NOMO-1 treated with DMSO at 0.1 percent for 48 hours (cell line): ENCODE data around the gene NOL7.
A peak's percentile ranks its signal among the peaks of the same experiment; 100 is the strongest.

ENCODE experiments used
- DNase-seq: peaks from one replicate; lab custom pipeline; 2025; ENCODE audit not compliant: unreplicated experiment; lab: John Stamatoyannopoulos, UW

Gene NOL7

DNA sequence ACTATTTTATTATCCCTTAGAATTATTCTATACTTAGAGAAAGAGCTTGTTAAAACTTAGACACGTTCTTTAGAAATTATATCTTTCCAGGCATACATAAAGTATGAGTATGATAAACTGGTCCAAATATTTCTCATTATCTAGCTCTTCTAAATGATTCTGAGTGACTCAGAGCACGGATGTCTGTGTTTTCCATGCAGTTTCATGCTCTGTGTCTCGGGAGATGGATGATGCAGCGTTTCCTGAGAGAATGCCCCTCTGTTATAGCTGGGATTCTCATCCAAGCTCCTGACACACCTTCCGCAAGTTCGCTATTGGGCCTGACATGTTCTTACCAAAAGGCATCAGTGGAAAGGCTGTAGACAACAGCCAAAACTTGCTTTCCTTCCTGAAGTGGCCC lies 21.4 kb upstream of the NOL7 start:
- no peak for DNase-seq

GRCh38 chr6:13597073-13597472 lies 18.1 kb upstream of the NOL7 start:
- no peak for DNase-seq

- no peak for DNase-seq
Measured at GRCh38 chr6:13600036-13600435, 15.1 kb upstream of the NOL7 start.

- DNase-seq: no peak
Measured at GRCh38 chr6:13604135-13604534, 11.0 kb upstream of the NOL7 start.

DNA sequence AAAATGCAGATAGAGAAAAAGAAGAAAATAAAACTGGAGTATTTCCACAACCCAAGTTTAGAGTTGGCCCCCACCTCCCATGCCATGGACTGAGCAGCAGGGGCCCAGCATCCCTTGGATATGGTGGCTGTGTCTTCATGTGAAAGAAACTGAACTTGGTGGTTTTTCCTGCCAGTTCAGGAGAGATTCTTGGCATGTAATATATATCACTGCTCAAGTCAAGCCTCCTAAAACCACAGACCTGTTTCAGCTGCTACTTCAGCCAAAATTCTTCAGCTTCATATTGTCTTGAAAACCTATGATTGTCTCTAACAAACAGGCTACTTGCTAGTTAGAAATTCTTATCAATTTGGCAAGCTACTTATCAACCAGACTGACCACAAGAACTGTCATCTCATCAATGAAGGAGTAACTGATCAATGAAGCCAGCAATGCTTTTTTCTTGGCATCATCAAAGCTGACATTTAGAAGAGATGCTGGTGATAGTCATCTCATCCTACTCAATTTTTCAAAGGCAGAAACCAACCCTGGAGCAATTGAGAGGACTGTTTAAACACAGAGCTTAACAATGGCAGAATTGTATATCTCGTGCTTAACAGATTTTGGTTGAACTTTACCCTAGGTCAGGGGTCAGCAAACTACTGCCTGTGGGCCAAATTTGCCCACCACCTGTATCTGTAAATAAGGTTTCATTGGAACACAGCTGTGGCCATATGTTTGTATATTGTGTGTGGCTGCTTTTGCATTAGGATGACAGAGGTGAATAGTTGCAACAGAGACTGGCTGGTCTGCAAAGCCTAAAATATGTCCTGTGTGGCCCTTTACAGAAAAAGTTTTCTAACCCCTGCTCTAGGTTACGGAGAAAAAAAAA lies 10.4 kb upstream of the NOL7 start:
- no peak for DNase-seq

GRCh38 chr6:13605634-13606033 lies 9.5 kb upstream of the NOL7 start:
- no peak for DNase-seq

DNA sequence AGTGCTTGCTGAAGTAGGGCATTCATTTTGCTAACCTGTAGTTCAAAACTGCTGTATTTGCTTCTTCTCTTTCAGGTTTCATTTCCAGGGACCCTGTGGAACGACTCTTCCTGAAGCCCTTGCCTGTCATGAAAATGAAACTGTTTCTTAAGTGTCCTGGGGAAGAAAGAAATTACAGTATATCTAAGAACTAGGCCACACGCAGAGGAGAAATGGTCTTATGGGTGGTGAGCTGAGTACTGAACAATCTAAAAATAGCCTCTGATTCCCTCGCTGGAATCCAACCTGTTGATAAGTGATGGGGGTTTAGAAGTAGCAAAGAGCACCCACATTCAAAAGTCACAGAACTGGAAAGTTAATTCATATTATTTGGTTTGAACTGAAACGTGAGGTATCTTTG lies 3.4 kb upstream of the NOL7 start:
- DNase-seq: peak; percentile 31

DNA sequence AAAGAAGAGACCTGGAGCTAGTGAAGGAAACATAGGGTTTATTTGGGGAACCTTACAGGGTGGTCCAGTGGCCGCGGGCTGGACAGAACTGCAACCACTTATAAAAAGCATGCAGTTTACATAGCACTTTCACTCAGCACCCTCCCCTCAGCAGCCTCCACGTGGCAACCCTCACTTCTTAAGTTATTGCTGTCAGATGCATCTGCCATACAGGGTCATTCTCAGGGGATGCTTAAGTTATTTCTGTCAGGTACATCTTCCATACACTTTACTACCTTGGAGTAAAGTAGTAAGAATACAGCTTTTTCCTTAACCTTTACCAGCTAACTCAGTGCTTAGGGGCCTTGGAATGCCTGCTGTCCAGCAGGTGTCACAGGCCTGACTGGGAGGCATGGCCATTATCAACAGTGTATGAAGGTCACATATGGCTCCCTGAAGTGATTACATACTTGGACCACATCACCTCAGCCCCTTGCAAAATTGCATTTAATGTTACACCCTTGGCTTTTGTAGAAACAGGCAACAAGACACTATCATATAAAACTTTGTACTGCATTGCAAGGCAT lies 2.0 kb upstream of the NOL7 start:
- no peak for DNase-seq

GRCh38 chr6:13614126-13614925 lies 809 bp upstream of the NOL7 start:
- DNase-seq: peak; percentile 40

DNA sequence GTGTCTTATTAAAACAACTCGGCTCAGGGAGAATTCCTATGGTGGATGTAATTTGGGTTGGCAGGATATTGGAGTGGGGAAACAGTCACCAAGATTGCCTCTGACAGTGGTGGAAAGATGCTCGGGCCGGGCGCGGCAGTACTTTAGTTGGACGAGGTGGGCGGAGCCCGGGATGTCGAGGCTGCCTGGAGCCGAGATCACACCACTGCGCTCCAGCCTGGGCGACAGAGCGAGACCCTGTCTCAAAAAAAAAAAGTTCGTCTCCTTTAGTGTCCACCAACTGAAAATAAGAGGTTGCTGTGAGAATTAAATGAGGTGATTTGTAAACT lies 621 bp downstream of the NOL7 start:
- DNase-seq: no peak

- DNase-seq: no peak
Measured at GRCh38 chr6:13617066-13617465, 1.9 kb downstream of the NOL7 start.

GRCh38 chr6:13624871-13625288 lies 9.7 kb downstream of the NOL7 start:
- DNase-seq: peak; percentile 38

- no peak for DNase-seq
Measured at GRCh38 chr6:13629459-13630116, 14.5 kb downstream of the NOL7 start.

DNA sequence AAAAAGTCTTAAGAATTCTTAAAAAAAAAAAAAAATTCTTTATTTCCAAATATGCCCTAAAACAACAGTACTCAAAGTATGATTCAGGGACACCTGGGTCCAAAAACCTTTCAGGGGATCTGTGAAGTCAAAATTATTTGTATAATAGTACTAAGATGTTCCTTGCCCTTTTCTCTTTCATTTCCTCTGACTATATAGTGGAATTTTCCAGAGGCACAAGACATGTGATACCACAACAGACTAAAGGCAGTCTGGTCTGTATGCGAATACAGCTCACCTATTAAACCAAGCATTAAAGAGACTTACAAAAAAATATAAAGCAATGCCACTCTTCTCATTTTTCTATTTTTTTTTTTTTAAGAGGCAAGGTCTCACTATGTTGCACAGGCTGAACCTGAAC lies 15.4 kb downstream of the NOL7 start:
- no peak for DNase-seq

GRCh38 chr6:13633343-13633742 lies 18.2 kb downstream of the NOL7 start:
- no peak for DNase-seq

GRCh38 chr6:13635948-13636658 lies 21.0 kb downstream of the NOL7 start:
- DNase-seq: peak; percentile 73

GRCh38 chr6:13638014-13638413 lies 22.9 kb downstream of the NOL7 start:
- DNase-seq: no peak

- DNase-seq: peak; percentile 69
Measured at GRCh38 chr6:13638626-13639025, 23.5 kb downstream of the NOL7 start.

DNA sequence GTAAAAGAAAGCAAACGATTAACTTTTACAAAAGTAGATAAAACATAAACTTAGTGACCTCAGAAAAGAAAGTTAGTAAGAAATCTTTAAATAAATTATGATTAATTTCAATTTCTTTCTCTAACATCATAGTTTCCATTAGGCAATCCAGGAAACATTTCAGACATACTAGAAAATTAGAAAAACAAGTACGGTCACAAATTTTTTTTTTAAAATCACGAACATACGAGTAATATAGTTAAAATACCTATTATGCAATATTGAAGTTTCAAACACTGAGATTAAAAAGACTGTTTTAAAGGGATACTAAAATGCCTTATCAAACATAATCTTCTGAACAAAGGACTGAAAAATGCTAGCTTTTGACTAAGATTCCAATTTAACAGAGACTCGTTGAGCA lies 26.2 kb downstream of the NOL7 start:
- DNase-seq: no peak

DNA sequence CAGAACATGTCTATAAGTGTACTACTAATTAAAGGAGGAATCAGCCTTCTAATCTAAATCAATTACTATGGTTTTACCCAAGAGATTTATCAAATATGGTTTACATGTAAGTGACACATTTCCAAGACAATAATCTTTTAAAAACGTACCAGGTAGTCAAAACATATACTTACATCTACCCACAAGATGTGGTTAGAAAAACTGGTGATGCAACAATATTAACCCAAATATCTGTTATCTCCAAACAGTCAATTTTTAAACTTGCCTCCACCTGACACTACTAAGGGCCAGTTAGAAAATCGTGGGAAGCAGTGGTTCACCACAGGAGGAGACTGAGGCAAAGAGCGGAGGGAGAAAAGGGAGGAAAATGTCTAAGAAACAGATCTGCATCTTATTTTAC lies 28.0 kb downstream of the NOL7 start:
- no peak for DNase-seq

- DNase-seq: no peak
Measured at GRCh38 chr6:13648850-13649249, 33.7 kb downstream of the NOL7 start.
